HG02759 (cell line): Measurements from ENCODE around the gene IFIH1.

Experiments used
- ATAC-seq: cut with Tn5 transposase; IDR thresholded peaks from one replicate; pipeline ENCODE4 v1.9.1; 2021; ENCODE audit warnings: mild to moderate bottlenecking, moderate library complexity; ENCODE audit not compliant: unreplicated experiment

IFIH1 gene

GRCh38 chr2:162318328-162319180, at the start of gene IFIH1:
TSS of gene IFIH1 (minus strand) at chr2:162318684. CDS start at chr2:162318307, 377 bp downstream.
- ATAC-seq = peak; percentile 84

- ATAC-seq = no peak
Measured at GRCh38 chr2:162365392-162365791, 46.9 kb upstream of the IFIH1 start.

GRCh38 chr2:162344617-162344950, 26.1 kb upstream of the IFIH1 start:
- ATAC-seq = no peak

- peak; percentile 97 for ATAC-seq
Measured at GRCh38 chr2:162343824-162344616, 25.5 kb upstream of the IFIH1 start, which contains the start of gene GCA. TSS of gene GCA (plus strand) at chr2:162344132. CDS start at chr2:162344249, 117 bp downstream.

- ATAC-seq = no peak
Measured at GRCh38 chr2:162343492-162343823, 25.0 kb upstream of the IFIH1 start.

GRCh38 chr2:162342841-162343240, 24.4 kb upstream of the IFIH1 start:
- ATAC-seq = no peak

- no peak for ATAC-seq
Measured at GRCh38 chr2:162342321-162342720, 23.8 kb upstream of the IFIH1 start.

- ATAC-seq = no peak
Measured at GRCh38 chr2:162340822-162341221, 22.3 kb upstream of the IFIH1 start.

- no peak for ATAC-seq
Measured at GRCh38 chr2:162337868-162338267, 19.4 kb upstream of the IFIH1 start.

GRCh38 chr2:162333968-162334367, 15.5 kb upstream of the IFIH1 start:
- ATAC-seq = peak; percentile 69

- ATAC-seq = no peak
Measured at GRCh38 chr2:162330881-162331280, 12.4 kb upstream of the IFIH1 start.

GRCh38 chr2:162328424-162329157, 10.1 kb upstream of the IFIH1 start:
- ATAC-seq = peak; percentile 70

GRCh38 chr2:162327806-162328205, 9.3 kb upstream of the IFIH1 start:
- ATAC-seq = no peak

- no peak for ATAC-seq
Measured at GRCh38 chr2:162327134-162327769, 8.8 kb upstream of the IFIH1 start.

- ATAC-seq = no peak
Measured at GRCh38 chr2:162324953-162325352, 6.5 kb upstream of the IFIH1 start.

- ATAC-seq = no peak
Measured at GRCh38 chr2:162320864-162321517, 2.5 kb upstream of the IFIH1 start.

GRCh38 chr2:162317861-162318327, 590 bp downstream of the IFIH1 start:
- peak; percentile 4 for ATAC-seq

GRCh38 chr2:162317058-162317742, 1.3 kb downstream of the IFIH1 start:
- no peak for ATAC-seq

- ATAC-seq = no peak
Measured at GRCh38 chr2:162316590-162316989, 1.9 kb downstream of the IFIH1 start.

- no peak for ATAC-seq
Measured at GRCh38 chr2:162315938-162316337, 2.5 kb downstream of the IFIH1 start.
